B cell (primary cell): ENCODE data around the gene TTC21A. TPM values are rescaled to one million over a fixed set of nuclear protein-coding genes. Genes with fewer than 3 reads are reported as not detected.

ENCODE experiments used
- ATAC-seq: fragments of 200-7000 bp; cut with Tn5 transposase; one replicate; pipeline ENCODE4 v1.10.0; 2021; ENCODE audit warnings: low read depth, mild to moderate bottlenecking, moderate number of reproducible peaks, moderate library complexity
- CTCF ChIA-PET: fragments of 350-600 bp; sonication (Branson Sonifier 250); formaldehyde crosslinking; loops from one replicate; lab custom pipeline; 2021; ENCODE audit warnings: antibody characterized with exemption, inconsistent platforms; lab: Charles Lee
- POLR2A ChIA-PET: fragments of 350-600 bp; sonication (Branson Sonifier 250); formaldehyde crosslinking; loops from one replicate; lab custom pipeline; 2021; ENCODE audit warnings: antibody characterized with exemption; lab: Charles Lee
- DNase-seq: peaks from one replicate; pipeline ENCODE4 v3.0.0; 2013
- H2AFZ ChIP-seq: 2 replicates; pipeline ENCODE4 v1.6.1; 2012; ENCODE audit warnings: mild to moderate bottlenecking, low read depth, low read length; ENCODE audit not compliant: insufficient read depth, poor library complexity, severe bottlenecking
- H3K27ac ChIP-seq, 2 donors: 1 replicate in 1 of 2; 2 replicates in 1 of 2; pipeline ENCODE4 v1.5.1; 2012 to 2013; ENCODE audit warnings: low read length in 2 of 2, mild to moderate bottlenecking in 2 of 2, moderate library complexity in 1 of 2
- H3K27me3 ChIP-seq, 4 experiments: fragments of 200-600 bp in 1 of 4; sonication (generic) in 1 of 4; replicated peaks in 1 of 4; 1 replicate in 2 of 4; 2 replicates in 2 of 4; pipeline versions ENCODE4 v1.6.1 to v1.7.0; 2013 to 2016; ENCODE audit warnings: low read length in 3 of 4, mild to moderate bottlenecking in 2 of 4, mixed read lengths in 1 of 4, moderate library complexity in 1 of 4; ENCODE audit not compliant: insufficient read depth in 4 of 4, control insufficient read depth in 3 of 4; ENCODE audit errors: control extremely low read depth in 1 of 4
- H3K36me3 ChIP-seq, 2 experiments: replicated peaks in 1 of 2; 1 replicate in 1 of 2; 2 replicates in 1 of 2; pipeline versions ENCODE4 v1.6.1 to v1.7.1; 2013; ENCODE audit warnings: low read length in 1 of 2; ENCODE audit not compliant: insufficient read depth in 2 of 2, control insufficient read depth in 1 of 2; ENCODE audit errors: control extremely low read depth in 1 of 2, extremely low read depth in 1 of 2
- H3K4me1 ChIP-seq, 2 donors: fragments of 200-600 bp in 1 of 2; sonication (generic) in 1 of 2; 1 replicate in 1 of 2; 2 replicates in 1 of 2; pipeline versions ENCODE4 v1.5.1 to v1.6.1; 2013 to 2017; ENCODE audit warnings: low read length in 2 of 2; ENCODE audit not compliant: control insufficient read depth in 2 of 2, insufficient read depth in 2 of 2
- H3K4me2 ChIP-seq: replicated peaks from 2 replicates; pipeline ENCODE3; 2012; ENCODE audit warnings: mild to moderate bottlenecking, low read depth, low read length; ENCODE audit not compliant: poor library complexity, severe bottlenecking
- H3K4me3 ChIP-seq, 5 experiments: fragments of 200-600 bp in 1 of 5; sonication (generic) in 1 of 5; 1 replicate in 3 of 5; 2 replicates in 2 of 5; pipeline versions ENCODE4 v1.5.1 to v1.7.0; 2011 to 2016; ENCODE audit warnings: low read length in 4 of 5, mild to moderate bottlenecking in 4 of 5, low read depth in 2 of 5, control low read depth in 1 of 5, moderate library complexity in 1 of 5; ENCODE audit not compliant: insufficient read depth in 1 of 5; ENCODE audit errors: control extremely low read depth in 1 of 5, extremely low read depth in 1 of 5
- H3K79me2 ChIP-seq: fragments of 200-600 bp; sonication (generic); one replicate; pipeline ENCODE4 v1.6.0; 2016; ENCODE audit warnings: low read length; ENCODE audit not compliant: control insufficient read depth, insufficient read depth
- H3K9ac ChIP-seq: fragments of 200-600 bp; sonication (generic); 2 replicates; pipeline ENCODE4 v1.6.1; 2017; ENCODE audit warnings: mild to moderate bottlenecking, low read length, moderate library complexity
- H3K9me3 ChIP-seq, 3 donors: one replicate each; pipeline versions ENCODE4 v1.6.1 to v1.7.1; 2013; ENCODE audit warnings: low read length in 2 of 3; ENCODE audit not compliant: control insufficient read depth in 2 of 3, insufficient read depth in 1 of 3; ENCODE audit errors: control extremely low read depth in 1 of 3
- H4K20me1 ChIP-seq: 2 replicates; pipeline ENCODE4 v1.6.0; 2012; ENCODE audit warnings: mild to moderate bottlenecking, low read length; ENCODE audit not compliant: insufficient read depth, control insufficient read depth, poor library complexity, severe bottlenecking
- H3K27ac Mint-ChIP-seq: one replicate; pipeline ENCODE4 v1.8.0; 2021; ENCODE audit warnings: mixed read lengths
- H3K27me3 Mint-ChIP-seq: one replicate; pipeline ENCODE4 v1.8.0; 2021; ENCODE audit warnings: mixed read lengths
- H3K4me1 Mint-ChIP-seq: one replicate; pipeline ENCODE4 v1.8.0; 2021; ENCODE audit warnings: mixed read lengths
- H3K4me3 Mint-ChIP-seq: one replicate; pipeline ENCODE4 v1.8.0; 2021; ENCODE audit warnings: mixed read lengths
- H3K9me3 Mint-ChIP-seq: one replicate; pipeline ENCODE4 v1.8.0; 2022; ENCODE audit warnings: mixed read lengths; ENCODE audit not compliant: insufficient read depth
- CTCF ChIP-seq: fragments of 200-600 bp; IDR thresholded peaks from one replicate; pipeline ENCODE4 v1.8.0; 2022; ENCODE audit warnings: antibody characterized with exemption, mild to moderate bottlenecking
- EZH2 ChIP-seq: IDR thresholded peaks from 2 replicates; pipeline ENCODE4 v1.6.1; 2012; ENCODE audit warnings: borderline replicate concordance, low read depth, mild to moderate bottlenecking, moderate library complexity, low read length; ENCODE audit not compliant: insufficient read depth, poor library complexity, severe bottlenecking
- WGBS: methylation state at CpG from one replicate; pipeline ENCODE4 v1.1.5; 2013; ENCODE audit warnings: missing lambda C conversion rate; ENCODE audit not compliant: insufficient coverage; 5-methylcytosine and 5-hydroxymethylcytosine counted together
- intact Hi-C: fragments of 100-400 bp; cut with micrococcal nuclease; formaldehyde crosslinking; loops from one replicate; pipeline ENCODE4 v1.10.0; 2022
- polyA plus RNA-seq: library from polyadenylated mRNA; depleted of rRNA; stranded (reverse); fragments of >200 nt; gene quantifications from 2 replicates; pipeline ENCODE4 v1.2.3, GENCODE V29; 2012
- total RNA-seq, 2 donors: library from RNA; stranded (reverse); fragments of 120-200 nt in 1 of 2; gene quantifications; 1 replicate in 1 of 2; 2 replicates in 1 of 2; pipeline versions ENCODE4 v1.2.3 to v1.2.4, GENCODE V29; 2013 to 2022

Gene TTC21A
- total and polyA plus RNA-seq, 2 donors (not counting 1 experiment from before 2014, with no cell fraction given), result 49.2 to 106 TPM

GRCh38 chr3:39113291-39113690, 5.8 kb downstream of the TTC21A start:
- H3K27me3 ChIP-seq, result no peaks in the 10 kb centered on the region
- no peak overlapping the region for H3K9ac ChIP-seq
- peaks cover 0 to 48% of the 10 kb centered on the region in 2 experiments for H3K36me3 ChIP-seq
- DNase-seq (no peak), ATAC-seq (no peak)
- H3K27ac ChIP-seq, result no peak overlapping the region
- intact Hi-C loops, result no loop called here
- TF ChIP-seq EZH2 (no peak), CTCF (no peak)
- Mint-ChIP-seq H3K4me3 (no peak overlapping the region), H3K27ac (no peak overlapping the region), H3K27me3 (no peaks in the 10 kb centered on the region), H3K9me3 (no peaks in the 10 kb centered on the region), H3K4me1 (peaks cover 26% of the 10 kb centered on the region)
- CTCF ChIA-PET, result no interaction called here
- POLR2A ChIA-PET, result no interaction called here
- 92% methylated on average over 2 of the region's 3 CpGs for WGBS
- no peak overlapping the region for H3K4me3 ChIP-seq
- H3K4me1 ChIP-seq, result peaks cover 23 to 27% of the 10 kb centered on the region in 2 donors
- no peaks in the 10 kb centered on the region for H4K20me1 ChIP-seq
- no peaks in the 10 kb centered on the region for H3K79me2 ChIP-seq
- H2AFZ ChIP-seq, result no peak overlapping the region
- H3K9me3 ChIP-seq, result no peaks in the 10 kb centered on the region
- no peak overlapping the region for H3K4me2 ChIP-seq

DNA sequence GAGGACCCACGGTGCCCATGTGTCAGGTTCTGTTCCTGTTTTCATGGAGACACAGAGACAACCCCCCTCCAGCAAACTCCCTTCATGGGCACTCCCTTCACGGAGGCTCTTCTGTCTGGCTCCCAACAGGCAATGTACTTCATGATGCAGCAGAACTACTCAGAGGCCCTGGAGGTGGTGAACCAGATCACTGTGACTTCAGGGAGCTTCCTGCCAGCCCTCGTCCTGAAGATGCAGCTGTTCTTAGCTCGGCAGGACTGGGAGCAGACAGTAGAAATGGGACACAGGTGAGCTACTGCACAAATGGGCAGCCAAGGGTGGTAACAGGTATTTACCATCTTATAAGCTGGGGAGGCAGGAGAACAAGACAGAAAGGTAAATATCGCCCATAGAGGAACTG, 7.0 kb downstream of the TTC21A start:
- H3K4me2 ChIP-seq, result no peak overlapping the region
- peaks cover 0 to 55% of the 10 kb centered on the region in 2 experiments for H3K36me3 ChIP-seq
- DNase-seq (no peak), ATAC-seq (no peak)
- H3K79me2 ChIP-seq, result no peaks in the 10 kb centered on the region
- whole genome bisulfite sequencing, result 60% methylated on average over 5 of the region's 5 CpGs
- no peak overlapping the region for H3K27ac ChIP-seq
- H3K27me3 ChIP-seq, result no peaks in the 10 kb centered on the region
- intact Hi-C loops, result no loop called here
- no peak overlapping the region for H2AFZ ChIP-seq
- peaks cover 11 to 17% of the 10 kb centered on the region in 2 donors for H3K4me1 ChIP-seq
- no peak overlapping the region for H3K4me3 ChIP-seq
- no peaks in the 10 kb centered on the region for H3K9me3 Mint-ChIP-seq
- H3K27ac Mint-ChIP-seq, result peak overlapping the region; percentile 15
- H3K9me3 ChIP-seq, result no peaks in the 10 kb centered on the region
- H3K4me3 Mint-ChIP-seq, result no peak overlapping the region
- POLR2A ChIA-PET, result no interaction called here
- CTCF ChIA-PET, result interaction anchor here (0.6 kb wide), 1 partner anchor 36 kb away, joined by 3 read pairs; no protein-coding TSS in a partner anchor
- H3K9ac ChIP-seq, result no peak overlapping the region
- H4K20me1 ChIP-seq, result no peaks in the 10 kb centered on the region
- no peak for TF ChIP-seq EZH2
- no peak for TF ChIP-seq CTCF
- peaks cover 14% of the 10 kb centered on the region for H3K4me1 Mint-ChIP-seq
- H3K27me3 Mint-ChIP-seq, result no peaks in the 10 kb centered on the region
